OCI-LY7 (cell line): Measurements from ENCODE around the gene FGD4.

Experiments used
- CTCF ChIP-seq: fragments of 200-600 bp; sonication (generic); conservative IDR thresholded peaks from 2 replicates; pipeline ENCODE4 v1.5.1; 2014; ENCODE audit warnings: mild to moderate bottlenecking, antibody characterized with exemption, low read length, moderate library complexity, mixed read lengths
- EZH2phosphoT487 ChIP-seq: fragments of 200-600 bp; sonication (generic); IDR thresholded peaks from 2 replicates; pipeline ENCODE4 v1.6.1; 2018; ENCODE audit warnings: low read depth, borderline replicate concordance, mild to moderate bottlenecking, mixed run types, antibody characterized with exemption, low read length, moderate library complexity, mixed read lengths

- TF ChIP-seq CTCF (no peak), EZH2phosphoT487 (no peak)
These were observed 123.2 kb downstream of the FGD4 start for GRCh38 chr12:32522331-32523221.
